GM21576 (cell line): Measurements from ENCODE around the gene DCAF6.

ENCODE experiments used
- ATAC-seq: cut with Tn5 transposase; IDR thresholded peaks from one replicate; pipeline ENCODE4 v1.9.1; 2021; ENCODE audit warnings: mild to moderate bottlenecking, moderate library complexity; ENCODE audit not compliant: unreplicated experiment

The DCAF6 gene

GRCh38 chr1:167955915-167956314 lies 19.4 kb downstream of the DCAF6 start:
- ATAC-seq: no peak

GRCh38 chr1:167957710-167958109 lies 21.2 kb downstream of the DCAF6 start:
- no peak for ATAC-seq

- ATAC-seq: no peak
Observed at GRCh38 chr1:167964646-167965045, 28.2 kb downstream of the DCAF6 start.

GRCh38 chr1:167966050-167966449 lies 29.6 kb downstream of the DCAF6 start:
- no peak for ATAC-seq

- no peak for ATAC-seq
Observed at GRCh38 chr1:167968569-167968968, 32.1 kb downstream of the DCAF6 start.

GRCh38 chr1:167973832-167974231 lies 37.3 kb downstream of the DCAF6 start:
- ATAC-seq: no peak

- no peak for ATAC-seq
Observed at GRCh38 chr1:167974698-167975097, 38.2 kb downstream of the DCAF6 start.

- ATAC-seq: no peak
Observed at GRCh38 chr1:167977245-167977644, 40.8 kb downstream of the DCAF6 start.

- ATAC-seq: no peak
Observed at GRCh38 chr1:167981933-167982332, 45.5 kb downstream of the DCAF6 start.

GRCh38 chr1:167983797-167984420 lies 47.4 kb downstream of the DCAF6 start:
- no peak for ATAC-seq

- ATAC-seq: no peak
Observed at GRCh38 chr1:167984886-167985489, 48.5 kb downstream of the DCAF6 start.

GRCh38 chr1:167987174-167987573 lies 50.7 kb downstream of the DCAF6 start:
- no peak for ATAC-seq

GRCh38 chr1:167991546-167991945 lies 55.1 kb downstream of the DCAF6 start:
- no peak for ATAC-seq

- ATAC-seq: no peak
Observed at GRCh38 chr1:167993720-167994119, 57.2 kb downstream of the DCAF6 start.

GRCh38 chr1:167994560-167994959 lies 58.1 kb downstream of the DCAF6 start:
- ATAC-seq: no peak

GRCh38 chr1:167995038-167995437 lies 58.6 kb downstream of the DCAF6 start:
- no peak for ATAC-seq

- no peak for ATAC-seq
Observed at GRCh38 chr1:167996266-167996665, 59.8 kb downstream of the DCAF6 start.

- ATAC-seq: no peak
Observed at GRCh38 chr1:167997037-167997575, 60.6 kb downstream of the DCAF6 start.

GRCh38 chr1:167999877-168000276 lies 63.4 kb downstream of the DCAF6 start:
- no peak for ATAC-seq

- ATAC-seq: no peak
Observed at GRCh38 chr1:168000656-168001055, 64.2 kb downstream of the DCAF6 start.

- ATAC-seq: no peak
Observed at GRCh38 chr1:168001213-168001612, 64.7 kb downstream of the DCAF6 start.

- no peak for ATAC-seq
Observed at GRCh38 chr1:168004531-168004930, 68.0 kb downstream of the DCAF6 start.

GRCh38 chr1:168005529-168005928 lies 69.0 kb downstream of the DCAF6 start:
- no peak for ATAC-seq
